ENCODE measurements around the gene ME2.
"Not testable (repeated sequence)": the region's sequence is repeated elsewhere in the genome, so short reads cannot be mapped to it uniquely, and the experiment has no call there.

The ME2 gene

GRCh38 chr18:50967714-50968661 is 89.1 kb downstream of the ME2 start, which contains the start of gene ELAC1:
TSS of gene ELAC1 (plus strand) at chr18:50968040. CDS start at chr18:50974405, 6,365 bp downstream.
- peak; percentile 55 to 96 (median 68) for DNase-seq
- intact Hi-C loops (cut with DNase I), result loop anchor here (1.0 to 5.0 kb wide), 3 partner anchors 62 to 90 kb away; partner anchors contain the start of gene SMAD4

- intact Hi-C loops (cut with DNase I), result loop anchor here (5.0 kb wide), 1 partner anchor 83 kb away; no protein-coding TSS in a partner anchor
- no peak for DNase-seq
Measured at GRCh38 chr18:50969448-50969847, 90.5 kb downstream of the ME2 start.

- intact Hi-C loops (cut with DNase I), result no loop called here
- no peak for DNase-seq
Measured at GRCh38 chr18:50970006-50970405, 91.1 kb downstream of the ME2 start.

- DNase-seq, result not testable (repeated sequence)
Measured at GRCh38 chr18:50972404-50972803, 93.5 kb downstream of the ME2 start.

GRCh38 chr18:50973367-50974126 is 94.6 kb downstream of the ME2 start:
- DNase-seq, result no peak
- intact Hi-C loops (cut with DNase I), result no loop called here

More at GRCh38 chr18:50972404-50972803, 93.5 kb downstream of the ME2 start:
- intact Hi-C loops (cut with DNase I), result not testable (repeated sequence)

GRCh38 chr18:50977037-50977760 is 98.3 kb downstream of the ME2 start:
- intact Hi-C loops (cut with DNase I), result no loop called here

GRCh38 chr18:50981381-50981780 is 102.5 kb downstream of the ME2 start:
- intact Hi-C loops (cut with DNase I), result no loop called here
- no peak for DNase-seq

More at GRCh38 chr18:50977037-50977760, 98.3 kb downstream of the ME2 start:
- no peak for DNase-seq

- intact Hi-C loops (cut with DNase I), result no loop called here
- no peak for DNase-seq
Measured at GRCh38 chr18:50982086-50982801, 103.3 kb downstream of the ME2 start.

- intact Hi-C loops (cut with DNase I), result no loop called here
- DNase-seq, result no peak
Measured at GRCh38 chr18:50982802-50983179, 103.9 kb downstream of the ME2 start.

GRCh38 chr18:50986360-50987087 is 107.6 kb downstream of the ME2 start:
- DNase-seq, result peak in 4 of 10 donors; percentile 10 to 81 (median 18)

GRCh38 chr18:50987261-50987660 is 108.3 kb downstream of the ME2 start:
- intact Hi-C loops (cut with DNase I), result no loop called here
- no peak for DNase-seq

More at GRCh38 chr18:50986360-50987087, 107.6 kb downstream of the ME2 start:
- intact Hi-C loops (cut with DNase I), result no loop called here

- DNase-seq, result no peak
- intact Hi-C loops (cut with DNase I), result no loop called here
Measured at GRCh38 chr18:50989711-50990110, 110.8 kb downstream of the ME2 start.

GRCh38 chr18:50992351-50992762 is 113.4 kb downstream of the ME2 start:
- intact Hi-C loops (cut with DNase I), result no loop called here
- no peak for DNase-seq

- DNase-seq, result no peak
- intact Hi-C loops (cut with DNase I), result no loop called here
Measured at GRCh38 chr18:50994031-50994430, 115.1 kb downstream of the ME2 start.

- intact Hi-C loops (cut with DNase I); DNase-seq: not testable (repeated sequence)
Measured at GRCh38 chr18:51003174-51003573, 124.3 kb downstream of the ME2 start.

Measured in posterior cingulate gyrus (tissue), 11 donors.